CD14-positive monocyte (primary cell): ENCODE measurements around the gene TERB1. TPM values are rescaled to one million over a fixed set of nuclear protein-coding genes. Genes with fewer than 3 reads are reported as not detected.

ENCODE experiments used
- DNase-seq, 3 donors: peaks; one replicate each; pipeline ENCODE4 v3.0.0-alpha.2; 2011 to 2022
- H2AFZ ChIP-seq: 2 replicates; pipeline ENCODE4 v1.6.0; 2012; ENCODE audit warnings: mild to moderate bottlenecking, low read depth, low read length, inconsistent platforms; ENCODE audit not compliant: insufficient read depth, poor library complexity, severe bottlenecking
- H3K27ac ChIP-seq, 2 donors: 1 replicate in 1 of 2; 2 replicates in 1 of 2; pipeline ENCODE4 v1.5.1; 2012 to 2013; ENCODE audit warnings: low read length in 2 of 2, control low read depth in 1 of 2, inconsistent platforms in 1 of 2, low read depth in 1 of 2, mild to moderate bottlenecking in 1 of 2
- H3K27me3 ChIP-seq, 2 donors: one replicate each; pipeline versions ENCODE4 v1.6.0 to v1.6.1; 2011 to 2013; ENCODE audit warnings: low read length in 2 of 2; ENCODE audit not compliant: control insufficient read depth in 2 of 2, insufficient read depth in 2 of 2
- H3K36me3 ChIP-seq, 2 donors: replicated peaks in 1 of 2; 1 replicate in 1 of 2; 2 replicates in 1 of 2; pipeline versions ENCODE4 v1.5.1 to v1.6.1; 2012 to 2013; ENCODE audit warnings: low read length in 2 of 2, control low read depth in 1 of 2, inconsistent platforms in 1 of 2, mild to moderate bottlenecking in 1 of 2; ENCODE audit not compliant: insufficient read depth in 2 of 2, control insufficient read depth in 1 of 2
- H3K4me1 ChIP-seq, 2 donors: 1 replicate in 1 of 2; 2 replicates in 1 of 2; pipeline versions ENCODE4 v1.5.1 to v1.6.1; 2012 to 2013; ENCODE audit warnings: low read length in 2 of 2, control low read depth in 1 of 2, inconsistent platforms in 1 of 2, mild to moderate bottlenecking in 1 of 2, moderate library complexity in 1 of 2; ENCODE audit not compliant: insufficient read depth in 2 of 2, control insufficient read depth in 1 of 2
- H3K4me2 ChIP-seq: replicated peaks from 2 replicates; pipeline ENCODE3; 2012; ENCODE audit warnings: low read length, moderate library complexity, mild to moderate bottlenecking; ENCODE audit not compliant: poor library complexity, severe bottlenecking; ENCODE audit errors: extremely low read depth
- H3K4me3 ChIP-seq, 3 experiments: fragments of 200-600 bp in 1 of 3; sonication (generic) in 1 of 3; replicated peaks in 1 of 3; 1 replicate in 2 of 3; 2 replicates in 1 of 3; pipeline ENCODE4 v1.5.1; 2011 to 2013; ENCODE audit warnings: low read length in 3 of 3, mild to moderate bottlenecking in 3 of 3, control low read depth in 2 of 3, low read depth in 2 of 3, inconsistent platforms in 1 of 3, moderate library complexity in 1 of 3
- H3K79me2 ChIP-seq: 2 replicates; pipeline ENCODE4 v1.6.0; 2012; ENCODE audit warnings: mild to moderate bottlenecking, control low read depth, inconsistent platforms, low read length, moderate library complexity; ENCODE audit not compliant: insufficient read depth
- H3K9ac ChIP-seq: 2 replicates; pipeline ENCODE4 v1.6.0; 2017; ENCODE audit warnings: low read length, mild to moderate bottlenecking; ENCODE audit not compliant: insufficient read depth, poor library complexity, severe bottlenecking
- H3K9me3 ChIP-seq, 2 donors: replicated peaks in 1 of 2; 1 replicate in 1 of 2; 2 replicates in 1 of 2; pipeline versions ENCODE4 v1.5.1 to v1.6.1; 2012 to 2013; ENCODE audit warnings: low read length in 2 of 2, control low read depth in 1 of 2; ENCODE audit not compliant: control insufficient read depth in 1 of 2, insufficient read depth in 1 of 2
- H4K20me1 ChIP-seq: 2 replicates; pipeline ENCODE4 v1.6.0; 2012; ENCODE audit warnings: mild to moderate bottlenecking, low read length, control low read depth, moderate library complexity; ENCODE audit not compliant: insufficient read depth
- H3K27ac Mint-ChIP-seq, 7 donors: one replicate each; pipeline ENCODE4 v1.8.0; 2020; ENCODE audit warnings: mild to moderate bottlenecking in 7 of 7, mixed read lengths in 7 of 7, moderate library complexity in 6 of 7, inconsistent platforms in 2 of 7
- H3K27me3 Mint-ChIP-seq, 3 donors: one replicate each; pipeline ENCODE4 v1.8.0; 2021 to 2022; ENCODE audit warnings: low read depth in 3 of 3, mild to moderate bottlenecking in 3 of 3, mixed read lengths in 3 of 3, moderate library complexity in 3 of 3, inconsistent platforms in 1 of 3
- H3K36me3 Mint-ChIP-seq, 2 donors: one replicate each; pipeline ENCODE4 v1.8.0; 2020; ENCODE audit warnings: mixed read lengths in 2 of 2, inconsistent platforms in 1 of 2, mild to moderate bottlenecking in 1 of 2
- H3K4me1 Mint-ChIP-seq: one replicate; pipeline ENCODE4 v1.8.0; 2020; ENCODE audit warnings: mild to moderate bottlenecking, mixed read lengths
- H3K4me3 Mint-ChIP-seq, 2 donors: one replicate each; pipeline ENCODE4 v1.8.0; 2020; ENCODE audit warnings: mild to moderate bottlenecking in 2 of 2, mixed read lengths in 2 of 2, moderate library complexity in 1 of 2
- H3K9me3 Mint-ChIP-seq, 7 donors: one replicate each; pipeline ENCODE4 v1.8.0; 2020 to 2022; ENCODE audit warnings: mixed read lengths in 7 of 7, mild to moderate bottlenecking in 6 of 7, moderate library complexity in 6 of 7, inconsistent platforms in 2 of 7
- WGBS: methylation state at CpG from one replicate; pipeline ENCODE4 v1.1.5; 2013; ENCODE audit warnings: missing lambda C conversion rate; ENCODE audit not compliant: insufficient coverage; 5-methylcytosine and 5-hydroxymethylcytosine counted together
- intact Hi-C, 2 donors: fragments of 100-400 bp; cut with micrococcal nuclease; formaldehyde crosslinking; loops; one replicate each; pipeline versions ENCODE4 v1.15.0 to v1.15.1; 2023
- polyA plus RNA-seq, 3 donors: library from polyadenylated mRNA; depleted of rRNA in 1 of 3; unstranded in 2 of 3; stranded (reverse) in 1 of 3; fragments of 300-500 nt in 2 of 3; fragments of >200 nt in 1 of 3; fragmentation: Illumina TruSeq in 2 of 3; gene quantifications; 1 replicate in 2 of 3; 2 replicates in 1 of 3; pipeline ENCODE4 v1.2.3, GENCODE V29; 2012 to 2021
- TF ChIP-seq, protein P1 (sequence below): fragments of 200-600 bp; IDR thresholded peaks from one replicate; pipeline ENCODE4 v1.8.0; 2022; ENCODE audit warnings: antibody characterized with exemption, mild to moderate bottlenecking

The TERB1 gene
- polyA plus RNA-seq, 3 donors = not detected

DNA sequence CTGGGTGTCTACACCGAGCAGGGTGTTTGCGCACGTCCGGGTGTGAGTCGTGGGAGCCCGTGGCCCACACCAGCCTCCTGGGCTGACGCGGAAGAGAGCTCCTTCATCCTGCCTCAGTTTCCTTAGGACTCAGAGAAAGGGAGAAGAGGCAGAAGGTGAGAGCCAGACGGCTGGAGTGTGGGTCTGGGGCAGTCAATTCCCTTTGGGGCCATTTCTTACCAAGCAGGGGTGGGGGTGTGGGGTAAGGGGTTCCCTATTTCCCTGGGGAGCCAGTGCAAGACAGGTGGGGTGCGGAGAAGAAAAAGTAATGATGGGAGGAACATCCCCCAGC, 43.7 kb upstream of the TERB1 start:
- peaks cover 22 to 52% of the 10 kb centered on the region in 2 donors for H3K27me3 ChIP-seq
- DNase-seq = no peak
- peaks cover 13% of the 10 kb centered on the region for H3K4me1 Mint-ChIP-seq
- peaks cover 0 to 11% (median 3%) of the 10 kb centered on the region in 7 donors for H3K9me3 Mint-ChIP-seq
- peaks cover 6 to 10% of the 10 kb centered on the region in 2 donors for H3K4me1 ChIP-seq
- no peaks in the 10 kb centered on the region for H3K79me2 ChIP-seq
- peak overlapping the region in 1 of 3 experiments; percentile 40 for H3K4me3 ChIP-seq
- no peak overlapping the region for H3K9ac ChIP-seq
- peak overlapping the region; percentile 58 for H3K4me2 ChIP-seq
- H3K36me3 Mint-ChIP-seq = peaks cover 0 to 9% of the 10 kb centered on the region in 2 donors
- H3K9me3 ChIP-seq = peaks cover 0 to 14% of the 10 kb centered on the region in 2 donors
- no peak overlapping the region for H3K27ac Mint-ChIP-seq
- TF ChIP-seq, protein P1, sequence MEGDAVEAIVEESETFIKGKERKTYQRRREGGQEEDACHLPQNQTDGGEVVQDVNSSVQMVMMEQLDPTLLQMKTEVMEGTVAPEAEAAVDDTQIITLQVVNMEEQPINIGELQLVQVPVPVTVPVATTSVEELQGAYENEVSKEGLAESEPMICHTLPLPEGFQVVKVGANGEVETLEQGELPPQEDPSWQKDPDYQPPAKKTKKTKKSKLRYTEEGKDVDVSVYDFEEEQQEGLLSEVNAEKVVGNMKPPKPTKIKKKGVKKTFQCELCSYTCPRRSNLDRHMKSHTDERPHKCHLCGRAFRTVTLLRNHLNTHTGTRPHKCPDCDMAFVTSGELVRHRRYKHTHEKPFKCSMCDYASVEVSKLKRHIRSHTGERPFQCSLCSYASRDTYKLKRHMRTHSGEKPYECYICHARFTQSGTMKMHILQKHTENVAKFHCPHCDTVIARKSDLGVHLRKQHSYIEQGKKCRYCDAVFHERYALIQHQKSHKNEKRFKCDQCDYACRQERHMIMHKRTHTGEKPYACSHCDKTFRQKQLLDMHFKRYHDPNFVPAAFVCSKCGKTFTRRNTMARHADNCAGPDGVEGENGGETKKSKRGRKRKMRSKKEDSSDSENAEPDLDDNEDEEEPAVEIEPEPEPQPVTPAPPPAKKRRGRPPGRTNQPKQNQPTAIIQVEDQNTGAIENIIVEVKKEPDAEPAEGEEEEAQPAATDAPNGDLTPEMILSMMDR = no peak
- no peaks in the 10 kb centered on the region for H3K36me3 ChIP-seq
- intact Hi-C loops = no loop called here
- peaks cover 56 to 76% (median 60%) of the 10 kb centered on the region in 3 donors for H3K27me3 Mint-ChIP-seq
- peak overlapping the region in 1 of 2 donors; percentile 80 for H3K4me3 Mint-ChIP-seq
- no peak overlapping the region for H3K27ac ChIP-seq
- 6% methylated on average over 8 of the region's 10 CpGs for WGBS
- H2AFZ ChIP-seq = peak overlapping the region; percentile 59
- H4K20me1 ChIP-seq = no peaks in the 10 kb centered on the region

DNA sequence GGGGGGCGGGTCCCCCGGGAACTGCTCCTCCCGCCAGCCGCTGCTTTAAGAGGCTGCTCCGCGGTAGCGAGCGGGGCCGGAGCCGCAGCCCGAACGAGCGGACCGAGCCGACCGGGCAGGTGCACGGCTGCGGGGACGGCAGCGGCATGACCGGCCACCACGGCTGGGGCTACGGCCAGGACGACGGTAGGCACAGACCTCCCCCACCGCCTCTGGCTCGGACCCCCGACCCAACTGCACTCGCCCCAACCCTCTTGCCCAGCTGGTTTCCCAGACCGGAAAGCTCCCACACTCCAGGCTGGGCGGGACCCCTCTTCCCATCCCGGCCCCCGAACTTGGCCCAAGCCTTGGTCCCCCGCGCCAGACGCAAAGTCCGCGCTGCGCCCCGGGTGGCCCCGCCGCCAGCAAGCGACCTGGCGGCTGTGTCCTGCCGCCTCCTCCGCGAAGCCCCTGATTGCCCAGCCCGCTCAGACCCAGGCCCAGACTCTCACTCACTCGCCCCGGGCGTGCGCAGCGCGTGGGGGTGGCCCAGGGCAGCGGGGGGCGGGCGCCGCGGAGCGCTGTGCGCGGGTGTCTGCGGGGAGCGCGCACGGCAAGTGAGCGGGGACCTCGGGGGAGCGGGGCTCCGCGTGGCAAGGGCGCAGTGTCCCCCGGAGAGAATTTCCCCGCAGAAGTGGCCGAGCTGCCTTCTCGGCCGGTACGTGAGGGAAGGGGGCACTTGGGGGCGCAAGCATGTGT, 43.1 kb upstream of the TERB1 start, which contains the start of gene CA7:
TSS of gene CA7 (plus strand) at position 73 of the 738 bp plus-strand sequence. CDS start at position 147, 74 bp downstream.
- Histone ChIP-seq H3K27me3 (peaks cover 22 to 53% of the 10 kb centered on the region in 2 donors), H4K20me1 (no peaks in the 10 kb centered on the region), H2AFZ (peak within 1 kb of the TSS; percentile 59), H3K9me3 (peaks cover 0 to 14% of the 10 kb centered on the region in 2 donors), H3K4me2 (peak within 1 kb of the TSS; percentile 58), H3K4me1 (peaks cover 6 to 10% of the 10 kb centered on the region in 2 donors), H3K27ac (no peak within 1 kb of the TSS), H3K9ac (no peak within 1 kb of the TSS), H3K4me3 (peak within 1 kb of the TSS in 1 of 3 experiments; percentile 40), H3K79me2 (no peaks in the 10 kb centered on the region), H3K36me3 (no peaks in the 10 kb centered on the region)
- H3K9me3 Mint-ChIP-seq = peaks cover 0 to 11% (median 3%) of the 10 kb centered on the region in 7 donors
- WGBS = under 1% methylated on average over 76 of the region's 79 CpGs
- no peak for DNase-seq
- H3K4me1 Mint-ChIP-seq = peaks cover 12% of the 10 kb centered on the region
- TF ChIP-seq, protein P1 = no peak
- peaks cover 0 to 9% of the 10 kb centered on the region in 2 donors for H3K36me3 Mint-ChIP-seq
- peaks cover 56 to 72% (median 56%) of the 10 kb centered on the region in 3 donors for H3K27me3 Mint-ChIP-seq
- peak within 1 kb of the TSS; percentile 20 to 84 for H3K4me3 Mint-ChIP-seq
- H3K27ac Mint-ChIP-seq = peak within 1 kb of the TSS in 1 of 7 donors; percentile 69
- intact Hi-C loops = no loop called here
